ENCODE results near the gene ROCK2.

GRCh38 chr2:11278219-11278618 is 66.2 kb downstream of the ROCK2 start:
- TF ChIP-seq, protein P1, sequence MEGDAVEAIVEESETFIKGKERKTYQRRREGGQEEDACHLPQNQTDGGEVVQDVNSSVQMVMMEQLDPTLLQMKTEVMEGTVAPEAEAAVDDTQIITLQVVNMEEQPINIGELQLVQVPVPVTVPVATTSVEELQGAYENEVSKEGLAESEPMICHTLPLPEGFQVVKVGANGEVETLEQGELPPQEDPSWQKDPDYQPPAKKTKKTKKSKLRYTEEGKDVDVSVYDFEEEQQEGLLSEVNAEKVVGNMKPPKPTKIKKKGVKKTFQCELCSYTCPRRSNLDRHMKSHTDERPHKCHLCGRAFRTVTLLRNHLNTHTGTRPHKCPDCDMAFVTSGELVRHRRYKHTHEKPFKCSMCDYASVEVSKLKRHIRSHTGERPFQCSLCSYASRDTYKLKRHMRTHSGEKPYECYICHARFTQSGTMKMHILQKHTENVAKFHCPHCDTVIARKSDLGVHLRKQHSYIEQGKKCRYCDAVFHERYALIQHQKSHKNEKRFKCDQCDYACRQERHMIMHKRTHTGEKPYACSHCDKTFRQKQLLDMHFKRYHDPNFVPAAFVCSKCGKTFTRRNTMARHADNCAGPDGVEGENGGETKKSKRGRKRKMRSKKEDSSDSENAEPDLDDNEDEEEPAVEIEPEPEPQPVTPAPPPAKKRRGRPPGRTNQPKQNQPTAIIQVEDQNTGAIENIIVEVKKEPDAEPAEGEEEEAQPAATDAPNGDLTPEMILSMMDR (IDR thresholded peaks at IDR 0.05): no peak
- TF ChIP-seq POLR2A (IDR thresholded peaks at IDR 0.05): no peak
